Kidney (tissue), 22 donors: ENCODE measurements around the gene ARL16. TPM values are rescaled to one million over a fixed set of nuclear protein-coding genes. Genes with fewer than 3 reads are reported as not detected.

Experiments
- DNase-seq, 5 donors: peaks; one replicate each; pipeline ENCODE4 v3.0.0-alpha.2; 2013 to 2020
- FAIRE-seq: peaks from 2 replicates; lab custom pipeline; 2012; peaks lifted over from hg19 to GRCh38; lab: Jason Lieb, UNC
- H3K27ac ChIP-seq, 2 donors: one replicate each; pipeline ENCODE4 v1.7.0; 2013; ENCODE audit warnings: low read depth in 2 of 2, low read length in 2 of 2, inconsistent platforms in 1 of 2
- H3K27me3 ChIP-seq: one replicate; pipeline ENCODE4 v1.7.1; 2013; ENCODE audit warnings: low read length, inconsistent platforms; ENCODE audit not compliant: control insufficient read depth, insufficient read depth
- H3K36me3 ChIP-seq, 3 donors: one replicate each; pipeline versions ENCODE4 v1.7.0 to v1.7.1; 2013; ENCODE audit warnings: low read length in 3 of 3, control low read depth in 1 of 3, inconsistent platforms in 1 of 3; ENCODE audit not compliant: insufficient read depth in 3 of 3, control insufficient read depth in 2 of 3
- H3K4me1 ChIP-seq, 3 donors: one replicate each; pipeline versions ENCODE4 v1.7.0 to v1.7.1; 2013; ENCODE audit warnings: low read length in 3 of 3, inconsistent platforms in 1 of 3, low read depth in 1 of 3; ENCODE audit not compliant: control insufficient read depth in 2 of 3, insufficient read depth in 2 of 3
- H3K4me3 ChIP-seq, 3 donors: one replicate each; pipeline versions ENCODE4 v1.7.0 to v1.8.1; 2013; ENCODE audit warnings: low read length in 3 of 3, control low read depth in 1 of 3, inconsistent platforms in 1 of 3
- H3K9ac ChIP-seq, 3 donors: one replicate each; pipeline versions ENCODE4 v1.7.0 to v1.7.1; 2013; ENCODE audit warnings: low read length in 3 of 3, control low read depth in 1 of 3, inconsistent platforms in 1 of 3
- H3K9me3 ChIP-seq, 3 donors: one replicate each; pipeline versions ENCODE4 v1.7.0 to v1.7.1; 2013; ENCODE audit warnings: low read length in 3 of 3, control low read depth in 1 of 3, inconsistent platforms in 1 of 3; ENCODE audit not compliant: control insufficient read depth in 2 of 3, insufficient read depth in 1 of 3
- intact Hi-C: fragments of 100-400 bp; cut with DNase I; formaldehyde crosslinking; loops from one replicate; pipeline ENCODE4 v1.11.1; 2022
- long read RNA-seq, 10 donors: library from polyadenylated mRNA in 1 of 10; unstranded in 1 of 10; transcript quantifications; one replicate each; pipeline ENCODE4 v2.0.0 and lab custom pipeline, GENCODE V29; 2021 to 2026
- polyA plus RNA-seq: library from polyadenylated mRNA; stranded (reverse); fragments of 350-450 nt; fragmentation: Illumina TruSeq; extraction: RNeasy Lipid Tissue Mini Kit (QIAGEN cat#74804); gene quantifications from one replicate; pipeline ENCODE4 v1.2.3, GENCODE V29; 2014; ENCODE audit warnings: low read depth, low replicate concordance; ENCODE audit not compliant: insufficient read depth
- total RNA-seq: library from RNA; stranded (reverse); fragmentation: NEBNext Ultra II Directional; extraction: Animal tissue kit (Norgen Biotek cat#: 25700); gene quantifications from one replicate; pipeline ENCODE4 v1.2.1, GENCODE V29; 2021
- TF ChIP-seq, protein P1 (sequence below): IDR thresholded peaks from 3 replicates; pipeline ENCODE4 v1.5.1; 2012; ENCODE audit warnings: mild to moderate bottlenecking, moderate library complexity, borderline replicate concordance; ENCODE audit not compliant: insufficient read depth; ENCODE audit errors: extremely low read depth
- donor health status: control.
- donor health status: control.
- donor health status: control.
- donor health status: control.
- donor health status: control.
- donor health status: DM: yes; HTN: yes; CAD: no.
- donor health status: Normal renal cell carcinoma (clear cell type).

The ARL16 gene
- total RNA-seq, result 34.7 TPM
- polyA plus RNA-seq, result 76.1 TPM
- long read RNA-seq, donor 1, transcript ARL16-201 (5 exons, 1,227 nt), result major isoform, 10 of 14 reads
- long read RNA-seq, donor 1, partial matches to known transcripts, result 0 of 14 reads
- long read RNA-seq, donor 1, other reads (novel, unspliced or antisense), result 0 of 14 reads
- long read RNA-seq, donor 2, transcript ARL16-201 (5 exons, 1,227 nt), result major isoform, 20 of 52 reads
- long read RNA-seq, donor 2, partial matches to known transcripts, result 24 of 52 reads
- long read RNA-seq, donor 2, other reads (novel, unspliced or antisense), result 6 of 52 reads
- long read RNA-seq, donor 3, transcript ARL16-201 (5 exons, 1,227 nt), result major isoform, 10 of 12 reads
- long read RNA-seq, donor 3, partial matches to known transcripts, result 0 of 12 reads
- long read RNA-seq, donor 3, other reads (novel, unspliced or antisense), result 0 of 12 reads
- long read RNA-seq, donor 4, transcript ARL16-201 (5 exons, 1,227 nt), result major isoform, 23 of 30 reads
- long read RNA-seq, donor 4, partial matches to known transcripts, result 0 of 30 reads
- long read RNA-seq, donor 4, other reads (novel, unspliced or antisense), result 0 of 30 reads
- long read RNA-seq, donor 5, result 0 reads
- long read RNA-seq, donor 6, transcript ARL16-201 (5 exons, 1,227 nt), result major isoform, 6 of 13 reads
- long read RNA-seq, donor 6, partial matches to known transcripts, result 5 of 13 reads
- long read RNA-seq, donor 6, other reads (novel, unspliced or antisense), result 0 of 13 reads
- long read RNA-seq, donor 7, transcript ARL16-201 (5 exons, 1,227 nt), result major isoform, 13 of 32 reads
- long read RNA-seq, donor 7, partial matches to known transcripts, result 3 of 32 reads
- long read RNA-seq, donor 7, other reads (novel, unspliced or antisense), result 9 of 32 reads
- long read RNA-seq, donor 8, transcript ARL16-201 (5 exons, 1,227 nt), result major isoform, 12 of 154 reads
- long read RNA-seq, donor 8, partial matches to known transcripts, result 136 of 154 reads
- long read RNA-seq, donor 8, other reads (novel, unspliced or antisense), result 0 of 154 reads
- long read RNA-seq, donor 9, transcript ARL16-201 (5 exons, 1,227 nt), result major isoform, 8 of 10 reads
- long read RNA-seq, donor 9, partial matches to known transcripts, result 0 of 10 reads
- long read RNA-seq, donor 9, other reads (novel, unspliced or antisense), result 0 of 10 reads
- long read RNA-seq, donor 10, partial matches to known transcripts, result 0 of 11 reads
- long read RNA-seq, donor 10, other reads (novel, unspliced or antisense), result 6 of 11 reads

DNA sequence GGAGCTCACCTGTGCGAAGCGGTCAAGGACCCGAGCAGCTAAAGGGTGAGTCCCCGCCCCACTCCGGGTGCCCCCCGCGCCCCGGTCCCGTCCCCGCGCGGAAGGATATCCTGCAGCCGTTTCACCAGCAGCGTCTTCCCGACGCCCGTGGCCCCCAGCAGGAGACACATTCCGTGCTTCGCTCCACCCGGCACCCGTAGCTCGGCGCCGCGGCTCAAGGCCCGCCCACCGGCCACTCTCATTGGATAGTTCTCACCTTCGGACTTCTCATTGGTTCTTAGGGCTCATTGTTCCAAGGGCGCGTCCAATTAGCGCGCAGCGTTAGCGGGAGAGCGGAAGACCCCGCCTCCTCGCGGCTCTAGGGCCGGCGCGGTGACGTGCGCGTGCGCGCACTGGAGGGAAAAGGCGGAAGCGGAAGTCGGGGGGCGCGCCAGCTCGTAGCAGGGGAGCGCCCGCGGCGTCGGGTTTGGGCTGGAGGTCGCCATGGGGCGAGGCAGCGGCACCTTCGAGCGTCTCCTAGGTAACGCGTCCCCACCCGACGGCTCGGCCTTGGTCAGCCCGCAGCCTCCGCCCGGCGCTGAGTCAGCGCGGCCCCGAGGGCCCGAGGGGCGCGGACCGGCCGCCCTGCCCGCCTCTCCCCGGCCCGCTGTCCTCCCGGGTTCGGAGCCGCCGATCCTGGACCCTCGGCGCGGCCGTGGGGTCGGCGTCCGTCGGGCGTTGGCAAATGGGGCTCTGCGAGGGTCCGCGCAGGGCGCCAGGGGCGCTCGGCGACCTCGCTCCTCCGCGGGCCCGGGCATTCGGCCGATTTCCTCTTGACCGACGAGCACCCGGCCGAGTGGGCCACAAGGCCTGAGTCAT, at the start of gene ARL16, which contains the start of gene HGS:
Gene ARL16, minus strand, starts transcription at position 214 of the 858 bp plus-strand sequence. Its CDS starts 44 bp downstream, at position 170.
Gene HGS, plus strand, starts transcription at position 428 of the 858 bp plus-strand sequence. Its CDS starts 56 bp downstream, at position 484.
- peak within 1 kb of the TSS; percentile 55 to 91 (median 80) for H3K9ac ChIP-seq
- H3K4me3 ChIP-seq, result peak within 1 kb of the TSS; percentile 74 to 95 (median 88)
- FAIRE-seq, result peak; percentile 91
- no peaks in the 10 kb centered on the region for H3K27me3 ChIP-seq
- no peaks in the 10 kb centered on the region for H3K9me3 ChIP-seq
- peak within 1 kb of the TSS; percentile 77 to 78 for H3K27ac ChIP-seq
- peak; percentile 98 to 100 (median 99) for DNase-seq
- H3K36me3 ChIP-seq, result peaks cover 0 to 20% (median 13%) of the 10 kb centered on the region in 3 donors
- peaks cover 0 to 23% (median 11%) of the 10 kb centered on the region in 3 donors for H3K4me1 ChIP-seq
- TF ChIP-seq, protein P1, sequence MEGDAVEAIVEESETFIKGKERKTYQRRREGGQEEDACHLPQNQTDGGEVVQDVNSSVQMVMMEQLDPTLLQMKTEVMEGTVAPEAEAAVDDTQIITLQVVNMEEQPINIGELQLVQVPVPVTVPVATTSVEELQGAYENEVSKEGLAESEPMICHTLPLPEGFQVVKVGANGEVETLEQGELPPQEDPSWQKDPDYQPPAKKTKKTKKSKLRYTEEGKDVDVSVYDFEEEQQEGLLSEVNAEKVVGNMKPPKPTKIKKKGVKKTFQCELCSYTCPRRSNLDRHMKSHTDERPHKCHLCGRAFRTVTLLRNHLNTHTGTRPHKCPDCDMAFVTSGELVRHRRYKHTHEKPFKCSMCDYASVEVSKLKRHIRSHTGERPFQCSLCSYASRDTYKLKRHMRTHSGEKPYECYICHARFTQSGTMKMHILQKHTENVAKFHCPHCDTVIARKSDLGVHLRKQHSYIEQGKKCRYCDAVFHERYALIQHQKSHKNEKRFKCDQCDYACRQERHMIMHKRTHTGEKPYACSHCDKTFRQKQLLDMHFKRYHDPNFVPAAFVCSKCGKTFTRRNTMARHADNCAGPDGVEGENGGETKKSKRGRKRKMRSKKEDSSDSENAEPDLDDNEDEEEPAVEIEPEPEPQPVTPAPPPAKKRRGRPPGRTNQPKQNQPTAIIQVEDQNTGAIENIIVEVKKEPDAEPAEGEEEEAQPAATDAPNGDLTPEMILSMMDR, result no peak
- intact Hi-C loops, result no loop called here

DNA sequence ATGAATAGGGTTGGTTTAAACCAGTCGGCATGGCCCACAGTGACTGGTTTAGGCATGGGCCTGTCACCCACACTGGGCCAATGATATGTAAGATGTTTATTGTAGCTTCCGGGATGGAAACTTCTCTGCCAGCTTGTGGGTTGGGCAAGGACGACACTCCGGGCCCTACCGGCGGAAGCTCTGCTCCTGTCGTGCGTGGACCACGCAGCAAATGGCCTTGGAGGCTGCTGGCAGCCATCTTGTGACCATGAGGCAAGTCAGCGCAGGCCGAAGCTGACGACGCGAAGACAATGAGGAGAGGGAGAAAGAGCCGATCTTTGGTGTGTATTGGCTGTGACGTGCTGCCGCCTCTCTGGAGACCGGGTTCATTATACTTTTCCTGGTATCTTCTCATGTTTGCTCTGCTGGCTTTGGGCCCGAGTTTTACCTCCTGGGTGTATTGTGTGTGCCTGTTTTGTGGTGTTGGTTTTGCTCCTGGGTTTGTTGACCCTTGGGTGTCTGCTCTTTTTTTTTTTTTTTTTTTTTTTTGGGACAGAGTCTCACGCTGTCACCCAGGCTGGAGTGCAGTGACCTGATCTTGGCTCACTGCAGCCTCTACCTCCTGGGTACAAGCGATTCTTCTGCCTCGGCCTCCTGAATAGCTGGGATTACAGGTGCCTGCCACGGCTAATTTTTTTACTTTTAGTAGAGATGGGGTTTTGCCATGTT, 43.9 kb upstream of the ARL16 start:
- no peaks in the 10 kb centered on the region for H3K36me3 ChIP-seq
- no peaks in the 10 kb centered on the region for H3K27me3 ChIP-seq
- H3K9me3 ChIP-seq, result no peaks in the 10 kb centered on the region
- intact Hi-C loops, result no loop called here
- no peak overlapping the region for H3K4me3 ChIP-seq
- H3K4me1 ChIP-seq, result peaks cover 0 to 7% (median 2%) of the 10 kb centered on the region in 3 donors
- FAIRE-seq (no peak), DNase-seq (no peak)
- no peak overlapping the region for H3K9ac ChIP-seq
- H3K27ac ChIP-seq, result no peak overlapping the region
- TF ChIP-seq, protein P1, result no peak
